Measurements from ENCODE around the gene FOXL2NB. TPM values are rescaled to one million over a fixed set of nuclear protein-coding genes. Genes with fewer than 3 reads are reported as not detected.

FOXL2NB gene
- total RNA-seq, 2 experiments from 2014 or later: not detected

- no peaks in the 10 kb centered on the region for H3K36me3 Mint-ChIP-seq (ENCODE audit: low read depth)
- H3K27me3 Mint-ChIP-seq: peaks cover 68% of the 10 kb centered on the region
- CTCF ChIA-PET: interaction anchor here (0.6 to 1.8 kb wide), 5 partner anchors 9 to 401 kb away, joined by 3 to 7 read pairs (median 3); no protein-coding TSS in a partner anchor
- POLR2A ChIA-PET: no interaction called here
- DNase-seq (peak; percentile 9), ATAC-seq (no peak)
- intact Hi-C loops (cut with DNase I, micrococcal nuclease): no loop called here
- no peak overlapping the region for H3K27ac Mint-ChIP-seq
- peak overlapping the region; percentile 45 for H3K4me3 Mint-ChIP-seq
- no peaks in the 10 kb centered on the region for H3K9me3 Mint-ChIP-seq (ENCODE audit: low read depth)
- peaks cover 33% of the 10 kb centered on the region for H3K4me1 Mint-ChIP-seq
Observed at GRCh38 chr3:138947495-138948121, 591 bp downstream of the FOXL2NB start.

DNA sequence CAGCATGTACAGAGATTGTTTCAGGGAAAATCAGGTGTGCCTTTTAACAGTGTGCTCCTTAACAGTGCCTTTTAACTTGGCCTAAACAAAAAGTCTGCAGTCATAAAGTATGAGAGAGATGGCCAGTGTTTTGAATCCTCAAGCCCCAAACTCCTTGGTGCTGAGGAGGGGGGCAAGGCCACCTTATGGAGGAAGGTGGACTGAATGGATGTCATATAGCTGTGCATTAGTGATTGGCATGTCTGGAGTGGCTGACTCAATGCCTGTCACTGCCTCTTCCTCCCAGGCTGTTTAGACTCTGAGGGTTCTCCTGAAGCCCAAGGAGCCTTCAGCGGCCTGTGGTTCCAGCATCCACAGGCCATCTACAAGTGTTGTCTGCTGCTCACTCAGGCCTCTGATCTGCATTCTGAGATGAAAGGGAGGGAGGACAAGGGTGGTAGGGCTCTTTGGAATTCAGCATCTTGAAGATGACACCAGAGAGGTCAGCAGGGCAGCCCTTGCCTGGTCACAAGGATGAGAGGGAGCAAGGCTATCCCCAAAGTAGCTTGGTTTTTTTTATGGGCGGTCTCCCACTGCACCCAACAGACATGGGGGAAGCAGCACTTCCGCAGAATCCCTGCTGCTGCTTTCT is 1.5 kb downstream of the FOXL2NB start:
- Mint-ChIP-seq H3K27me3 (peaks cover 66% of the 10 kb centered on the region), H3K4me3 (no peak overlapping the region), H3K4me1 (peaks cover 33% of the 10 kb centered on the region), H3K36me3 (ENCODE audit: low read depth) (no peaks in the 10 kb centered on the region), H3K27ac (no peak overlapping the region), H3K9me3 (ENCODE audit: low read depth) (no peaks in the 10 kb centered on the region)
- ChIA-PET POLR2A (no interaction called here), CTCF (interaction anchor here (1.1 kb wide), 1 partner anchor 10 kb away, joined by 3 read pairs; no protein-coding TSS in a partner anchor)
- no peak for ATAC-seq
- no peak for DNase-seq
- intact Hi-C loops (cut with DNase I, micrococcal nuclease): no loop called here

- H3K9me3 Mint-ChIP-seq (ENCODE audit: low read depth): no peaks in the 10 kb centered on the region
- DNase-seq: no peak
- POLR2A ChIA-PET: no interaction called here
- no peak overlapping the region for H3K4me3 Mint-ChIP-seq
- peaks cover 61% of the 10 kb centered on the region for H3K27me3 Mint-ChIP-seq
- H3K27ac Mint-ChIP-seq: no peak overlapping the region
- ATAC-seq: no peak
- peaks cover 29% of the 10 kb centered on the region for H3K4me1 Mint-ChIP-seq
- no peaks in the 10 kb centered on the region for H3K36me3 Mint-ChIP-seq (ENCODE audit: low read depth)
- CTCF ChIA-PET: interaction anchor here (0.8 kb wide), 1 partner anchor 362 kb away, joined by 4 read pairs; no protein-coding TSS in a partner anchor
- intact Hi-C loops (cut with DNase I, micrococcal nuclease): no loop called here
Observed at GRCh38 chr3:138949002-138949418, 2.0 kb downstream of the FOXL2NB start.

- ATAC-seq (no peak), DNase-seq (peak; percentile 24)
- H3K4me3 Mint-ChIP-seq: no peak overlapping the region
- intact Hi-C loops (cut with DNase I, micrococcal nuclease): loop anchor here in 1 of 2 experiments (2.0 kb wide), 1 partner anchor 13 kb away; no protein-coding TSS in a partner anchor
- ChIA-PET CTCF (interaction anchor here (0.6 to 3.6 kb wide), 8 partner anchors 9 to 362 kb away, joined by 3 to 27 read pairs (median 4); no protein-coding TSS in a partner anchor), POLR2A (no interaction called here)
- H3K4me1 Mint-ChIP-seq: peaks cover 23% of the 10 kb centered on the region
- no peak overlapping the region for H3K27ac Mint-ChIP-seq
- peaks cover 56% of the 10 kb centered on the region for H3K27me3 Mint-ChIP-seq
- H3K9me3 Mint-ChIP-seq (ENCODE audit: low read depth): no peaks in the 10 kb centered on the region
- no peaks in the 10 kb centered on the region for H3K36me3 Mint-ChIP-seq (ENCODE audit: low read depth)
Observed at GRCh38 chr3:138949445-138950005, 2.5 kb downstream of the FOXL2NB start.

GRCh38 chr3:138950006-138950644 is 3.1 kb downstream of the FOXL2NB start:
- peak; percentile 57 for DNase-seq
- intact Hi-C loops (cut with DNase I, micrococcal nuclease): loop anchor here in 1 of 2 experiments (2.0 kb wide), 1 partner anchor 13 kb away; no protein-coding TSS in a partner anchor
- no peak overlapping the region for H3K27ac Mint-ChIP-seq
- ChIA-PET POLR2A (no interaction called here), CTCF (interaction anchor here (0.6 to 3.6 kb wide), 9 partner anchors 9 to 361 kb away, joined by 3 to 27 read pairs (median 3); no protein-coding TSS in a partner anchor)
- H3K4me3 Mint-ChIP-seq: peak overlapping the region; percentile 3
- peak; percentile 47 for ATAC-seq
- H3K27me3 Mint-ChIP-seq: peaks cover 57% of the 10 kb centered on the region
- H3K36me3 Mint-ChIP-seq (ENCODE audit: low read depth): no peaks in the 10 kb centered on the region
- no peaks in the 10 kb centered on the region for H3K9me3 Mint-ChIP-seq (ENCODE audit: low read depth)
- peaks cover 19% of the 10 kb centered on the region for H3K4me1 Mint-ChIP-seq

DNA sequence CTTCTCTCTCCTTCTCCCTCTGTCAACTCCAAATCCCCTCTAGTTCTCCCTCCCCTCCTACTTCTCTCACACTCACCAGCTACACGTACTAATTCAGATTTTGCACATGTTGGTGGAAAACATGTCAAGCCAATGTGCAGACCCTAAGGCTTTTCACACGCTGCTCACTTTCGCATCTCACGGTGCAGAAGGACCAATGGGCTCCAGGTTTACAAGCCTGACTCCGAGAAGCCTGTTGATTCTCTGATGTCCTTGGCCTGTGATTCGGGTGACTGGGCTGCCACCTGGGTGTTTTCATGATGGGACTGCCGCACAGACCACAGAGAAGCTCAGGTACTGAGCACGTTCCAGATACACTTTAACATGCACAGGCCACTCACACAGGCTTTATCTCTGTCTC is 3.7 kb downstream of the FOXL2NB start:
- ChIA-PET POLR2A (no interaction called here), CTCF (interaction anchor here (1.1 to 3.6 kb wide), 6 partner anchors 10 to 27 kb away, joined by 3 to 27 read pairs (median 4); no protein-coding TSS in a partner anchor)
- peaks cover 16% of the 10 kb centered on the region for H3K4me1 Mint-ChIP-seq
- intact Hi-C loops (cut with DNase I, micrococcal nuclease): loop anchor here in 1 of 2 experiments (2.0 kb wide), 1 partner anchor 14 kb away; no protein-coding TSS in a partner anchor
- H3K4me3 Mint-ChIP-seq: peak overlapping the region; percentile 3
- DNase-seq (no peak), ATAC-seq (no peak)
- H3K27me3 Mint-ChIP-seq: peaks cover 56% of the 10 kb centered on the region
- no peaks in the 10 kb centered on the region for H3K9me3 Mint-ChIP-seq (ENCODE audit: low read depth)
- no peaks in the 10 kb centered on the region for H3K36me3 Mint-ChIP-seq (ENCODE audit: low read depth)
- H3K27ac Mint-ChIP-seq: no peak overlapping the region

DNA sequence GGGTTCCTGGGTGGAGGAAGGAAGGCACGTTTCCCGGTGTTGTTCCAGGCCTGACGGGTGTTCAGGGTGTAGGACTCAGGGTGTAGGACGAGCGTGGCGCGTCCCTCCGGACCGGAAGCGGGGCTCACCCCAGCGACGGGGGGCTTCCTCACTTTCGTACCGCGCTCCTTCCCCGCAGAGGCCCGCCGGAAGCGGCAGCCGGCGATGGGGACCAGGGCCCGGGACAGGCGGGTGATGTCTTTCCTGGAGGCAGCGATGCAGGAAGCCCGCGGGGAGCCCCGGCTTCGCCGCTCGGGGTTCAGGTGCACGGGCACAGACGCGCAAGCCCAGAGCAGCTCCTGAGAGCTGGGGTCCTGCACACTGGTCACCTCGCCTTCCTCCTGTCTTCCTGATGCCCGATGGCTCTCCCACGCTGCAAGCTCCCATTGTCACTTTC is 13.4 kb downstream of the FOXL2NB start:
- H3K4me1 Mint-ChIP-seq: peaks cover 12% of the 10 kb centered on the region
- intact Hi-C loops (cut with DNase I, micrococcal nuclease): no loop called here
- ChIA-PET CTCF (interaction anchor here (1.4 to 2.0 kb wide), 3 partner anchors 8 to 24 kb away, joined by 3 to 11 read pairs (median 5); no protein-coding TSS in a partner anchor), POLR2A (no interaction called here)
- DNase-seq: peak; percentile 10
- H3K9me3 Mint-ChIP-seq (ENCODE audit: low read depth): peaks cover 6% of the 10 kb centered on the region
- H3K27me3 Mint-ChIP-seq: peaks cover 49% of the 10 kb centered on the region
- no peak overlapping the region for H3K4me3 Mint-ChIP-seq
- ATAC-seq: no peak
- H3K36me3 Mint-ChIP-seq (ENCODE audit: low read depth): no peaks in the 10 kb centered on the region
- H3K27ac Mint-ChIP-seq: no peak overlapping the region

GRCh38 chr3:138962854-138963560 is 16.0 kb downstream of the FOXL2NB start:
- no peak for ATAC-seq
- peaks cover 12% of the 10 kb centered on the region for H3K4me1 Mint-ChIP-seq
- no peaks in the 10 kb centered on the region for H3K36me3 Mint-ChIP-seq (ENCODE audit: low read depth)
- peaks cover 51% of the 10 kb centered on the region for H3K27me3 Mint-ChIP-seq
- H3K4me3 Mint-ChIP-seq: no peak overlapping the region
- no peak overlapping the region for H3K27ac Mint-ChIP-seq
- H3K9me3 Mint-ChIP-seq (ENCODE audit: low read depth): peaks cover 6% of the 10 kb centered on the region
- POLR2A ChIA-PET: no interaction called here
- CTCF ChIA-PET: interaction anchor here (0.9 kb wide), 1 partner anchor 11 kb away, joined by 3 read pairs; no protein-coding TSS in a partner anchor
- no peak for DNase-seq
- intact Hi-C loops (cut with DNase I, micrococcal nuclease): no loop called here

DNA sequence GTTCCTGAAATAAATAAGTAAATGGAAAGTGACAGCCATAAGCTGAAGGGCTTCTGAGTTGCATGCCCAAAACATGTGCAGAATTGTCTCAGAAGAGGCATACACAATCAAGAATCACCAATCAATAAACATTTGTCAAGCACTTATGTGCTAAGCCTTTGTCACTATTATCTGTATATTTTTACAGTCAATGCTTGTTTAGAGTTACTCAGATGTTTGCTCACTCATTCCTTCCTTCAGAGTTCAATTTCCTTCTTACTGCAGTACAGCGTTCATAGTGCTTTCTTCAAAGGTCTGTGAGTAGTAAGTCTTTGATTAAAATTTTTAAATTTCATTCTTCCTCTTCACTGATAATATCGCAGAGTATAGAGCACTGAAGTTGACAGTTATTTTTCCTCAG is 17.2 kb downstream of the FOXL2NB start:
- H3K4me3 Mint-ChIP-seq: no peak overlapping the region
- POLR2A ChIA-PET: no interaction called here
- H3K4me1 Mint-ChIP-seq: peaks cover 12% of the 10 kb centered on the region
- H3K36me3 Mint-ChIP-seq (ENCODE audit: low read depth): no peaks in the 10 kb centered on the region
- ATAC-seq (no peak), DNase-seq (no peak)
- peaks cover 6% of the 10 kb centered on the region for H3K9me3 Mint-ChIP-seq (ENCODE audit: low read depth)
- H3K27ac Mint-ChIP-seq: no peak overlapping the region
- intact Hi-C loops (cut with DNase I, micrococcal nuclease): no loop called here
- H3K27me3 Mint-ChIP-seq: peaks cover 46% of the 10 kb centered on the region
- CTCF ChIA-PET: no interaction called here

GRCh38 chr3:138964923-138965322 is 17.9 kb downstream of the FOXL2NB start:
- Mint-ChIP-seq H3K27me3 (peaks cover 44% of the 10 kb centered on the region), H3K36me3 (ENCODE audit: low read depth) (no peaks in the 10 kb centered on the region)
- CTCF ChIA-PET: no interaction called here

More at GRCh38 chr3:138964923-138965322, 17.9 kb downstream of the FOXL2NB start:
- DNase-seq (no peak), ATAC-seq (no peak)
- POLR2A ChIA-PET: no interaction called here
- intact Hi-C loops (cut with DNase I, micrococcal nuclease): no loop called here
- Mint-ChIP-seq H3K27ac (no peak overlapping the region), H3K4me3 (no peak overlapping the region), H3K4me1 (peaks cover 11% of the 10 kb centered on the region), H3K9me3 (ENCODE audit: low read depth) (peaks cover 6% of the 10 kb centered on the region)
